HG03280 (cell line): ENCODE measurements around the gene RBM15.
A peak's percentile ranks its signal among the peaks of the same experiment; 100 is the strongest.

Experiments
- ATAC-seq: cut with Tn5 transposase; IDR thresholded peaks from one replicate; pipeline ENCODE4 v1.9.1; 2021; ENCODE audit warnings: mild to moderate bottlenecking, moderate library complexity; ENCODE audit not compliant: unreplicated experiment

RBM15 gene

GRCh38 chr1:110338886-110339406 lies at the start of gene RBM15:
Gene RBM15, plus strand, starts transcription at chr1:110339377. Its CDS starts 29 bp downstream, at chr1:110339406.
- peak; percentile 73 for ATAC-seq

- no peak for ATAC-seq
Observed at GRCh38 chr1:110291241-110292030, 47.7 kb upstream of the RBM15 start.

- no peak for ATAC-seq
Observed at GRCh38 chr1:110292031-110292741, 47.0 kb upstream of the RBM15 start.

- no peak for ATAC-seq
Observed at GRCh38 chr1:110293601-110294104, 45.5 kb upstream of the RBM15 start.

GRCh38 chr1:110294308-110294707 lies 44.9 kb upstream of the RBM15 start:
- ATAC-seq: no peak

GRCh38 chr1:110298991-110299390 lies 40.2 kb upstream of the RBM15 start:
- no peak for ATAC-seq

- ATAC-seq: no peak
Observed at GRCh38 chr1:110300412-110301085, 38.6 kb upstream of the RBM15 start.

- ATAC-seq: no peak
Observed at GRCh38 chr1:110302836-110303235, 36.3 kb upstream of the RBM15 start.

GRCh38 chr1:110305900-110306420 lies 33.2 kb upstream of the RBM15 start:
- ATAC-seq: no peak

GRCh38 chr1:110307239-110307974 lies 31.8 kb upstream of the RBM15 start:
- ATAC-seq: no peak

- ATAC-seq: no peak
Observed at GRCh38 chr1:110308247-110308646, 30.9 kb upstream of the RBM15 start.

GRCh38 chr1:110309139-110309538 lies 30.0 kb upstream of the RBM15 start:
- ATAC-seq: no peak

- ATAC-seq: no peak
Observed at GRCh38 chr1:110309767-110310166, 29.4 kb upstream of the RBM15 start.

- ATAC-seq: no peak
Observed at GRCh38 chr1:110310300-110310699, 28.9 kb upstream of the RBM15 start.

GRCh38 chr1:110312188-110313121 lies 26.7 kb upstream of the RBM15 start:
- peak; percentile 63 for ATAC-seq

GRCh38 chr1:110316735-110317134 lies 22.4 kb upstream of the RBM15 start:
- ATAC-seq: no peak

GRCh38 chr1:110318046-110318445 lies 21.1 kb upstream of the RBM15 start:
- no peak for ATAC-seq

- ATAC-seq: no peak
Observed at GRCh38 chr1:110319332-110320167, 19.6 kb upstream of the RBM15 start.
